Ascending aorta (tissue), 2 donors: ENCODE data around the gene NELFE. TPM values are rescaled to one million over a fixed set of nuclear protein-coding genes. Genes with fewer than 3 reads are reported as not detected.

Source experiments
- DNase-seq, 2 donors: peaks; one replicate each; pipeline ENCODE4 v3.0.0-alpha.2; 2019; ENCODE audit warnings: low spot score in 2 of 2
- H3K27ac ChIP-seq, 2 donors: fragments of 200-600 bp; sonication (generic); one replicate each; pipeline ENCODE4 v1.5.1; 2016 to 2017; ENCODE audit warnings: mild to moderate bottlenecking in 1 of 2
- H3K27me3 ChIP-seq: fragments of 200-600 bp; sonication (generic); one replicate; pipeline ENCODE4 v1.5.1; 2017
- H3K36me3 ChIP-seq, 2 donors: fragments of 200-600 bp; sonication (generic); one replicate each; pipeline ENCODE4 v1.5.1; 2016
- H3K4me1 ChIP-seq, 2 donors: fragments of 200-600 bp; sonication (generic); one replicate each; pipeline ENCODE4 v1.5.1; 2016 to 2017; ENCODE audit warnings: mild to moderate bottlenecking in 1 of 2
- H3K4me3 ChIP-seq, 2 donors: fragments of 200-600 bp; sonication (generic); one replicate each; pipeline ENCODE4 v1.5.1; 2016 to 2017; ENCODE audit warnings: mild to moderate bottlenecking in 1 of 2
- H3K9me3 ChIP-seq, 2 donors: fragments of 200-600 bp; sonication (generic); one replicate each; pipeline ENCODE4 v1.5.1; 2016
- CTCF ChIP-seq, 3 experiments: fragments of 200-600 bp in 2 of 3; fragments of 450-650 bp in 1 of 3; sonication (generic) in 2 of 3; IDR thresholded peaks; one replicate each; pipeline ENCODE4 v1.5.1; 2016 to 2019; ENCODE audit warnings: antibody characterized with exemption in 3 of 3, mild to moderate bottlenecking in 1 of 3, moderate library complexity in 1 of 3
- intact Hi-C: fragments of 100-400 bp; cut with DNase I; formaldehyde crosslinking; loops from one replicate; pipeline ENCODE4 v1.15.1; 2023
- total RNA-seq: library from RNA; depleted of rRNA; stranded (reverse); fragments of >200 nt; gene quantifications from one replicate; pipeline ENCODE4 v1.1.0, GENCODE V29; 2016

Gene NELFE
- total RNA-seq, 1 donor from 2014 or later, result 208 TPM

GRCh38 chr6:31969712-31970603, 11.2 kb upstream of the NELFE start:
- Histone ChIP-seq H3K36me3 (peaks cover 46 to 56% of the 10 kb centered on the region in 2 donors), H3K4me1 (peaks cover 10 to 16% of the 10 kb centered on the region in 2 donors), H3K27ac (peak overlapping the region; percentile 92 to 99), H3K9me3 (no peaks in the 10 kb centered on the region), H3K4me3 (peak overlapping the region; percentile 78 to 80), H3K27me3 (no peaks in the 10 kb centered on the region)
- no peak for DNase-seq
- no peak for TF ChIP-seq CTCF (IDR thresholded peaks at IDR 0.05)
- intact Hi-C loops, result loop anchor here (10.0 kb wide), 1 partner anchor 205 kb away; the partner anchor contains the start of genes AGPAT1 and RNF5

GRCh38 chr6:31968791-31969711, 10.3 kb upstream of the NELFE start:
- no peak for TF ChIP-seq CTCF (IDR thresholded peaks at IDR 0.05)

GRCh38 chr6:31968326-31968725, 9.6 kb upstream of the NELFE start:
- Histone ChIP-seq H3K9me3 (no peaks in the 10 kb centered on the region), H3K27ac (no peak overlapping the region), H3K27me3 (no peaks in the 10 kb centered on the region), H3K4me3 (no peak overlapping the region), H3K4me1 (peaks cover 10 to 14% of the 10 kb centered on the region in 2 donors), H3K36me3 (peaks cover 58 to 73% of the 10 kb centered on the region in 2 donors)
- DNase-seq, result no peak
- TF ChIP-seq CTCF (IDR thresholded peaks at IDR 0.05), result no peak
- intact Hi-C loops, result no loop called here

More at GRCh38 chr6:31968791-31969711, 10.3 kb upstream of the NELFE start:
- intact Hi-C loops, result no loop called here
- Histone ChIP-seq H3K27me3 (no peaks in the 10 kb centered on the region), H3K4me1 (peaks cover 10 to 16% of the 10 kb centered on the region in 2 donors), H3K36me3 (peaks cover 51 to 65% of the 10 kb centered on the region in 2 donors), H3K9me3 (no peaks in the 10 kb centered on the region), H3K27ac (peak overlapping the region; percentile 14 to 18), H3K4me3 (no peak overlapping the region)
- no peak for DNase-seq

GRCh38 chr6:31967926-31968320, 9.2 kb upstream of the NELFE start:
- peaks cover 61 to 77% of the 10 kb centered on the region in 2 donors for H3K36me3 ChIP-seq
- H3K9me3 ChIP-seq, result no peaks in the 10 kb centered on the region
- no peak for TF ChIP-seq CTCF (IDR thresholded peaks at IDR 0.05)
- DNase-seq, result no peak
- no peak overlapping the region for H3K27ac ChIP-seq
- intact Hi-C loops, result no loop called here
- no peaks in the 10 kb centered on the region for H3K27me3 ChIP-seq
- H3K4me1 ChIP-seq, result peaks cover 10% of the 10 kb centered on the region in 2 donors
- H3K4me3 ChIP-seq, result no peak overlapping the region
